Retinal pigment epithelial cell (primary cell): ENCODE data around the gene PARP11.

Experiments
- DNase-seq: peaks from one replicate; pipeline ENCODE4 v3.0.0-alpha.2; 2010; ENCODE audit warnings: low read depth
- H3K4me3 ChIP-seq: 2 replicates; pipeline ENCODE4 v1.5.1; 2011; ENCODE audit warnings: mild to moderate bottlenecking, low read length, control low read depth, moderate library complexity
- CTCF ChIP-seq: conservative IDR thresholded peaks from 2 replicates; pipeline ENCODE4 v1.5.1; 2011; ENCODE audit warnings: low read depth, low read length, control low read depth, inconsistent platforms

The PARP11 gene

GRCh38 chr12:3837049-3837448, 36.1 kb downstream of the PARP11 start:
- TF ChIP-seq CTCF: no peak
- DNase-seq: no peak
- H3K4me3 ChIP-seq: no peak overlapping the region

DNA sequence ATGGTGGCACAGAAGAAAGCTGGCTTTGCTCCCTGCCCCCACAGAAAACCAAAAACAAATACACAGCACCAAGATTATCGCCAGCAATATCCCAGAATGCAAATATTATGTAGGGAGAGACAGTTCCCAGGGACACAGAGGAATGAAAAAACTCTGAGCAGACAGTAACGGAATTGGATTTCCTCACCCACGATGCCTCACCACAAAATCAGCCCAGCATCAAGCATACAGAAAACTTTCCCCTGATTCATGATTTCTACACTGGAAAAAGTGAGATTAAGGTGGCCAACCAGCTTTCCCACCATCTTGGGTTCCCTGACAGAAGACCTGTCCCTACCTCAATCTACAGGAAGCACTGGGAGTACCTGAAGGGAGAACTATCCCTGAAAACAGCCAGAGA, 36.6 kb downstream of the PARP11 start:
- no peak for DNase-seq
- TF ChIP-seq CTCF: no peak
- H3K4me3 ChIP-seq: no peak overlapping the region

GRCh38 chr12:3835914-3836313, 37.3 kb downstream of the PARP11 start:
- TF ChIP-seq CTCF: no peak
- H3K4me3 ChIP-seq: no peak overlapping the region
- no peak for DNase-seq

DNA sequence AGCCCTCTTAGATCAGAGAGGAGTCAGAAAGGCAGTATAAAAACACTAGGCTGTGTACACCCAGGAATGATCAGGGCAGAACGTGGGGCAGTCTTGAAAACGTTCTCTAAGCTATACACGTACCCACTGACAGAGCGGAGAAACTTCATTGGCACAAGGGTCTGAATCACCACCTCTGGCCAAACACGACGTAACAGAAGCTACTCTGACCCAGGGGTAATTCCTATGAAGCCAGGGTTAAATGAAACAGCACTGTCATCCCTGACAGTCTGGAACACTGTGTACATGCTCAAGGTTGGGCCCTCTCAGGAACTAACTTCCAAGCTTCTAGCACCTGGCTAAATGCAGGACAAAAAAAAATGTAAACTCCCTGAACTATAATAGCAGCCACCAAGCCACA, 38.4 kb downstream of the PARP11 start:
- no peak overlapping the region for H3K4me3 ChIP-seq
- DNase-seq: no peak
- TF ChIP-seq CTCF: no peak

GRCh38 chr12:3833670-3834310, 39.4 kb downstream of the PARP11 start:
- no peak overlapping the region for H3K4me3 ChIP-seq
- DNase-seq: no peak
- TF ChIP-seq CTCF: no peak

DNA sequence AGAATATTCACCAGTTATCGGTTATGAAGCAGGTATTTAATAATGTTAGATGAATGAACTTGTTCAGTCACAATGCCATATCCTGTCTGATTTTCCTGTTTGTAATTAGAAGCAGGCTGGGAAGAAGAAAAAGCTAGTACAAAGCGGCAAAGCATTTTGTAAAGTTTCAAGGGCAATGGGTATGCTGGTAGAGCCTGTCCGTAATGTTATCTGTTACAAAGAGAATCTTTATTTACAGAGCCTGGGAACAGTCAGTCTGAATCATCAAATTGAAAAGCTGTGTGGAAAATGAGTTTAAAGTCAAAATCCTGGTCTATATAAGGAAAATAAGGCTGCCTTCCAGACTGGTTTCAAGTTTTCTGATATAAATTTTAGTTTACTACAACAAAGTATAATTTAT, 40.5 kb downstream of the PARP11 start:
- no peak overlapping the region for H3K4me3 ChIP-seq
- DNase-seq: no peak
- no peak for TF ChIP-seq CTCF

GRCh38 chr12:3828888-3829287, 44.3 kb downstream of the PARP11 start:
- no peak for DNase-seq
- H3K4me3 ChIP-seq: no peak overlapping the region
- TF ChIP-seq CTCF: no peak
